PC-3 (cell line): ENCODE results near the gene MUCL3. TPM values are rescaled to one million over a fixed set of nuclear protein-coding genes. Genes with fewer than 3 reads are reported as not detected.

ENCODE experiments used
- ATAC-seq: fragments of 200-7000 bp; cut with Tn5 transposase; 2 replicates; pipeline ENCODE4 v1.9.1; 2020; ENCODE audit warnings: mild to moderate bottlenecking, moderate library complexity
- BruUV-seq: library from RNA; stranded (reverse); fragments of 400-500 nt; replicated peaks from 2 replicates; lab custom pipeline; 2021; lab: Mats Ljungman, UMichigan
- CTCF ChIA-PET: fragments of 300-600 bp; sonication (Branson Sonifier 250); formaldehyde crosslinking; loops from one replicate; lab custom pipeline; 2022; ENCODE audit warnings: antibody characterized with exemption; lab: Charles Lee
- POLR2A ChIA-PET: fragments of 300-600 bp; sonication (Branson Sonifier 250); formaldehyde crosslinking; loops from one replicate; lab custom pipeline; 2022; ENCODE audit warnings: antibody characterized with exemption; ENCODE audit not compliant: unreplicated experiment; lab: Charles Lee
- DNase-seq: peaks from one replicate; pipeline ENCODE4 v3.0.0-alpha.2; 2015
- H2AFZ ChIP-seq: fragments of 300-600 bp; sonication (generic); 2 replicates; pipeline ENCODE4 v1.6.0; 2016; ENCODE audit warnings: antibody characterized with exemption, low read length
- H3F3A ChIP-seq: fragments of 300-600 bp; sonication (generic); one replicate; pipeline ENCODE4 v1.6.0; 2017; ENCODE audit warnings: antibody characterized with exemption, low read length, control low read depth, mild to moderate bottlenecking; ENCODE audit not compliant: unreplicated experiment
- H3K27ac ChIP-seq: fragments of 300-600 bp; sonication (generic); 2 replicates; pipeline ENCODE4 v1.5.1; 2016; ENCODE audit warnings: mild to moderate bottlenecking, low read length
- H3K27me3 ChIP-seq: fragments of 300-600 bp; sonication (generic); 2 replicates; pipeline ENCODE4 v1.6.1; 2016; ENCODE audit warnings: low read length, mixed read lengths
- H3K36me3 ChIP-seq: fragments of 300-600 bp; sonication (generic); 2 replicates; pipeline ENCODE4 v1.6.1; 2016; ENCODE audit warnings: low read depth, mixed run types, low read length, mixed read lengths
- H3K4me1 ChIP-seq: fragments of 300-600 bp; sonication (generic); 2 replicates; pipeline ENCODE4 v1.5.1; 2016; ENCODE audit warnings: low read length; ENCODE audit not compliant: insufficient read depth
- H3K4me2 ChIP-seq: fragments of 300-600 bp; sonication (generic); 2 replicates; pipeline ENCODE4 v1.6.0; 2016; ENCODE audit warnings: low read length
- H3K4me3 ChIP-seq: fragments of 300-600 bp; sonication (generic); 2 replicates; pipeline ENCODE4 v1.5.1; 2016; ENCODE audit warnings: mild to moderate bottlenecking, low read length, mixed read lengths
- H3K79me2 ChIP-seq: fragments of 300-600 bp; sonication (generic); 2 replicates; pipeline ENCODE4 v1.6.1; 2017; ENCODE audit warnings: low read length, mixed read lengths
- H3K9ac ChIP-seq: fragments of 300-600 bp; sonication (generic); 2 replicates; pipeline ENCODE4 v1.6.0; 2016; ENCODE audit warnings: mild to moderate bottlenecking, low read length
- H3K9me2 ChIP-seq: fragments of 300-600 bp; sonication (generic); replicated peaks from 2 replicates; pipeline ENCODE4 v1.6.1; 2016; ENCODE audit warnings: mixed run types, low read length, mixed read lengths
- H3K9me3 ChIP-seq: fragments of 300-600 bp; sonication (generic); 2 replicates; pipeline ENCODE4 v1.6.1; 2016; ENCODE audit warnings: low read length, mixed read lengths
- H4K20me1 ChIP-seq: fragments of 300-600 bp; sonication (generic); 2 replicates; pipeline ENCODE4 v1.6.1; 2016; ENCODE audit warnings: low read length, mixed read lengths
- EZH2 ChIP-seq: fragments of 300-600 bp; sonication (generic); IDR thresholded peaks from one replicate; pipeline ENCODE4 v1.6.1; 2017; ENCODE audit warnings: antibody characterized with exemption, mild to moderate bottlenecking, low read length; ENCODE audit not compliant: unreplicated experiment
- EZH2phosphoT487 ChIP-seq: fragments of 300-600 bp; sonication (generic); IDR thresholded peaks from 2 replicates; pipeline ENCODE4 v1.6.1; 2018; ENCODE audit warnings: mild to moderate bottlenecking, antibody characterized with exemption, low read length, borderline replicate concordance
- intact Hi-C: fragments of 100-400 bp; cut with micrococcal nuclease; formaldehyde crosslinking; loops from 2 replicates; pipeline ENCODE4 v1.9.0; 2023
- total RNA-seq: library from RNA; depleted of rRNA; stranded (reverse); fragments of >200 nt; gene quantifications from 2 replicates; pipeline ENCODE4 v1.2.3, GENCODE V29; 2014
- TF ChIP-seq, protein P1 (sequence below): fragments of 300-600 bp; sonication (generic); conservative IDR thresholded peaks from 2 replicates; pipeline ENCODE4 v1.5.1; 2017; ENCODE audit warnings: antibody characterized with exemption, low read depth, mild to moderate bottlenecking, low read length

Gene MUCL3
- total RNA-seq, 1 experiment from 2014 or later = 0.04 TPM

DNA sequence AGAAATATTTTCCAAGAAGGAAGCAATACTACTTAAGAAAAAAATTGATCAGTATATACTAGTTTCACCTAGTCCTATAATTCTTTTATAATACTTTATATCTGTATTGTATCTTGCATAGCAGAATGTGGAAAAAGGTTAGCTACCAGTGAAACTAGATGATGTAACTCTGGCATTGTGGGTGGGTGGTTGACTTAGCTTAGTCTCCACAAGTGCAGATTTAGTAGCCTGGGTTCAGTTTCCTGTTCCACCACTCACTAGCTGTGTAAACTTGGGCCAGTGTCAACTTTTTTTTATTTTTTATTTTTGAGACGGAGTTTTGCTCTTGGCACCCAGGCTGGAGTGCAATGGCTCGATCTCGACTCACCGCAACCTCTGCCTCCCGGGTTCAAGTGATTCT is 44.7 kb downstream of the MUCL3 start:
- no peaks in the 10 kb centered on the region for H3K9me3 ChIP-seq
- no peak overlapping the region for H3K4me3 ChIP-seq
- H3K9me2 ChIP-seq = no peaks in the 10 kb centered on the region
- no peaks in the 10 kb centered on the region for H4K20me1 ChIP-seq
- no peak overlapping the region for H3K27ac ChIP-seq
- no peaks in the 10 kb centered on the region for H3K27me3 ChIP-seq
- intact Hi-C loops = loop anchor here (10.0 kb wide), 1 partner anchor 51 kb away; the partner anchor contains the start of gene SFTA2
- 0 out of 2 replicates have a peak, but pooled peaks cover 3% of the 10 kb centered on the region for H3K4me1 ChIP-seq
- H3K4me2 ChIP-seq = no peak overlapping the region
- POLR2A ChIA-PET = no interaction called here
- no peaks in the 10 kb centered on the region for H3K36me3 ChIP-seq
- CTCF ChIA-PET = no interaction called here
- H2AFZ ChIP-seq = no peak overlapping the region
- BruUV-seq = no TSS peak
- TF ChIP-seq EZH2 = no peak
- TF ChIP-seq EZH2phosphoT487 = no peak
- TF ChIP-seq, protein P1, sequence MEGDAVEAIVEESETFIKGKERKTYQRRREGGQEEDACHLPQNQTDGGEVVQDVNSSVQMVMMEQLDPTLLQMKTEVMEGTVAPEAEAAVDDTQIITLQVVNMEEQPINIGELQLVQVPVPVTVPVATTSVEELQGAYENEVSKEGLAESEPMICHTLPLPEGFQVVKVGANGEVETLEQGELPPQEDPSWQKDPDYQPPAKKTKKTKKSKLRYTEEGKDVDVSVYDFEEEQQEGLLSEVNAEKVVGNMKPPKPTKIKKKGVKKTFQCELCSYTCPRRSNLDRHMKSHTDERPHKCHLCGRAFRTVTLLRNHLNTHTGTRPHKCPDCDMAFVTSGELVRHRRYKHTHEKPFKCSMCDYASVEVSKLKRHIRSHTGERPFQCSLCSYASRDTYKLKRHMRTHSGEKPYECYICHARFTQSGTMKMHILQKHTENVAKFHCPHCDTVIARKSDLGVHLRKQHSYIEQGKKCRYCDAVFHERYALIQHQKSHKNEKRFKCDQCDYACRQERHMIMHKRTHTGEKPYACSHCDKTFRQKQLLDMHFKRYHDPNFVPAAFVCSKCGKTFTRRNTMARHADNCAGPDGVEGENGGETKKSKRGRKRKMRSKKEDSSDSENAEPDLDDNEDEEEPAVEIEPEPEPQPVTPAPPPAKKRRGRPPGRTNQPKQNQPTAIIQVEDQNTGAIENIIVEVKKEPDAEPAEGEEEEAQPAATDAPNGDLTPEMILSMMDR = no peak
- ATAC-seq (no peak), DNase-seq (no peak)
- H3K9ac ChIP-seq = no peak overlapping the region
- H3K79me2 ChIP-seq = no peaks in the 10 kb centered on the region
- no peaks in the 10 kb centered on the region for H3F3A ChIP-seq

DNA sequence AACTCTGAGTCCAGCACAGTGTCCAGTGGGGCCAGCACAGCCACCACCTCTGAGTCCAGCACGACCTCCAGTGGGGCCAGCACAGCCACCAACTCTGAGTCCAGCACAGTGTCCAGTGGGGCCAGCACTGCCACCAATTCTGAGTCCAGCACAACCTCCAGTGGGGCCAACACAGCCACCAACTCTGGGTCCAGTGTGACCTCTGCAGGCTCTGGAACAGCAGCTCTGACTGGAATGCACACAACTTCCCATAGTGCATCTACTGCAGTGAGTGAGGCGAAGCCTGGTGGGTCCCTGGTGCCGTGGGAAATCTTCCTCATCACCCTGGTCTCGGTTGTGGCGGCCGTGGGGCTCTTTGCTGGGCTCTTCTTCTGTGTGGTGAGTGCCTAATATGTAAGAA is 46.5 kb downstream of the MUCL3 start:
- BruUV-seq = no TSS peak
- DNase-seq = no peak
- Histone ChIP-seq H3K9ac (no peak overlapping the region), H3K4me1 (no peaks in the 10 kb centered on the region), H3K4me2 (no peak overlapping the region), H3K9me2 (no peaks in the 10 kb centered on the region), H3K9me3 (no peaks in the 10 kb centered on the region), H3K27ac (no peak overlapping the region), H4K20me1 (no peaks in the 10 kb centered on the region), H3K79me2 (no peaks in the 10 kb centered on the region), H3K27me3 (no peaks in the 10 kb centered on the region), H3K4me3 (no peak overlapping the region), H3K36me3 (no peaks in the 10 kb centered on the region), H3F3A (no peaks in the 10 kb centered on the region), H2AFZ (no peak overlapping the region)
- no peak for ATAC-seq
- ChIA-PET CTCF (no interaction called here), POLR2A (no interaction called here)
- intact Hi-C loops = loop anchor here (10.0 kb wide), 1 partner anchor 53 kb away; the partner anchor contains the start of gene SFTA2
- no peak for TF ChIP-seq EZH2phosphoT487
- TF ChIP-seq EZH2 = no peak
- TF ChIP-seq, protein P1 = no peak

DNA sequence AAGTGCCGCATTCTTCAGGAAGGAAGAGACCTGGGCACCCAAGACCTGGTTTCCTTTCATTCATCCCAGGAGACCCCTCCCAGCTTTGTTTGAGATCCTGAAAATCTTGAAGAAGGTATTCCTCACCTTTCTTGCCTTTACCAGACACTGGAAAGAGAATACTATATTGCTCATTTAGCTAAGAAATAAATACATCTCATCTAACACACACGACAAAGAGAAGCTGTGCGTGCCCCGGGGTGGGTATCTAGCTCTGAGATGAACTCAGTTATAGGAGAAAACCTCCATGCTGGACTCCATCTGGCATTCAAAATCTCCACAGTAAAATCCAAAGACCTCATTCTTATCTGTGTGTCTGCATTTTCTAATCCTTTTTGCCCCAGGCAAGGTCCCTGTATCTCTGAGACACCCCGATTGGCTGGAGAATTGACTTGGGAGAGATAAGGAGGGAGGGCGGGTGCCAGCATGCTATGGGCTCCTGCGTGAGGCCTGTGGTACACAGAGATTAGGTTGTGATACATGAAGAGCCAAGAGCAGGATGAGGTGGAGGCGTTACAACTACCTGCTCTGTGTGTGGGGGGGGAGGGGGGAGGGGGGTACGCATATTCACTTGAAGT is 47.5 kb downstream of the MUCL3 start:
- BruUV-seq = no TSS peak
- TF ChIP-seq EZH2 (no peak), EZH2phosphoT487 (no peak)
- TF ChIP-seq, protein P1 = no peak
- CTCF ChIA-PET = no interaction called here
- intact Hi-C loops = loop anchor here (10.0 kb wide), 1 partner anchor 54 kb away; the partner anchor contains the start of gene SFTA2
- no peak overlapping the region for H3K9ac ChIP-seq
- no peaks in the 10 kb centered on the region for H3F3A ChIP-seq
- no peak for ATAC-seq
- no peak overlapping the region for H2AFZ ChIP-seq
- H3K27ac ChIP-seq = no peak overlapping the region
- no peaks in the 10 kb centered on the region for H3K36me3 ChIP-seq
- H3K9me2 ChIP-seq = no peaks in the 10 kb centered on the region
- H3K27me3 ChIP-seq = no peaks in the 10 kb centered on the region
- H4K20me1 ChIP-seq = no peaks in the 10 kb centered on the region
- DNase-seq = no peak
- no peak overlapping the region for H3K4me2 ChIP-seq
- no peaks in the 10 kb centered on the region for H3K4me1 ChIP-seq
- H3K4me3 ChIP-seq = no peak overlapping the region
- POLR2A ChIA-PET = no interaction called here
- no peaks in the 10 kb centered on the region for H3K9me3 ChIP-seq
- no peaks in the 10 kb centered on the region for H3K79me2 ChIP-seq
